Activated T-helper 2 cell treated with anti-CD3 and anti-CD28 coated beads, Interferon-gamma antibody, Interleukin-2, Interleukin-4, amounts not matched to agents 10 μg/mL and 5 μg/mL and 100 μg/mL, durations not matched to agents 14 hours and 24 hours and 36 hours (primary cell): Measurements from ENCODE around the gene TIGAR. TPM values are rescaled to one million over a fixed set of nuclear protein-coding genes. Genes with fewer than 3 reads are reported as not detected.
A peak's percentile ranks its signal among the peaks of the same experiment; 100 is the strongest.

Source experiments
- DNase-seq: peaks from one replicate; pipeline ENCODE4 v3.0.0; 2021; ENCODE audit warnings: low spot score
- H3K27ac Mint-ChIP-seq: one replicate; pipeline ENCODE4 v1.8.0; 2021; ENCODE audit warnings: mixed read lengths
- H3K27me3 Mint-ChIP-seq: one replicate; pipeline ENCODE4 v1.8.0; 2021; ENCODE audit warnings: low read depth, mixed read lengths
- H3K36me3 Mint-ChIP-seq: one replicate; pipeline ENCODE4 v1.8.0; 2021; ENCODE audit warnings: low read depth, mixed read lengths
- H3K4me1 Mint-ChIP-seq: one replicate; pipeline ENCODE4 v1.8.0; 2021; ENCODE audit warnings: low read depth, mixed read lengths
- H3K4me3 Mint-ChIP-seq: one replicate; pipeline ENCODE4 v1.8.0; 2021; ENCODE audit warnings: low read depth, mild to moderate bottlenecking, moderate library complexity, mixed read lengths
- H3K9me3 Mint-ChIP-seq: one replicate; pipeline ENCODE4 v1.8.0; 2021; ENCODE audit warnings: mixed read lengths
- intact Hi-C: fragments of 100-400 bp; cut with micrococcal nuclease; formaldehyde crosslinking; loops from one replicate; pipeline ENCODE4 v1.15.1; 2023
- total RNA-seq: library from RNA; stranded (reverse); gene quantifications from 2 replicates; pipeline ENCODE4 v1.2.3, GENCODE V29; 2022

The TIGAR gene
- total RNA-seq, 1 donor from 2014 or later, result 8.7 TPM

DNA sequence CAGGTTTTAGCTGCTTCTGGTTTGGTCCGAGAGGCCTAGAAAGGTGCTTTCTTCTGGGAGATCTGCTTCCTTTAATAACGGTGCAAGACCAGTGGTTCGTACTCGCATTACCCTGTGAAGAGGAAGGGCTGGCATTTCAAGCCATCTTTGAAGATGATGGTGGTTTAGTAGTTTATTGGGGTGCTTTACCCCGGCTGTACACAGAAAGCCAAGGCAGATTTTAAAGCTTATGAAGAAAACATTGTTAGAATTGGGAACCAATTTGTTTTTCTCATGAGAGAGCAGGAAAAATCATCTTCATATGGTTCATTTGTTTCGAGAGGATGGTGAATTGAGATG, 43.8 kb upstream of the TIGAR start:
- no peaks in the 10 kb centered on the region for H3K9me3 Mint-ChIP-seq
- H3K27me3 Mint-ChIP-seq, result no peaks in the 10 kb centered on the region
- DNase-seq, result no peak
- peak overlapping the region; percentile 95 for H3K4me3 Mint-ChIP-seq
- H3K4me1 Mint-ChIP-seq, result peaks cover 45% of the 10 kb centered on the region
- intact Hi-C loops, result loop anchor here (1.0 to 2.0 kb wide), 4 partner anchors 170 to 392 kb away; no protein-coding TSS in a partner anchor
- H3K27ac Mint-ChIP-seq, result peak overlapping the region; percentile 89
- peaks cover 78% of the 10 kb centered on the region for H3K36me3 Mint-ChIP-seq

DNA sequence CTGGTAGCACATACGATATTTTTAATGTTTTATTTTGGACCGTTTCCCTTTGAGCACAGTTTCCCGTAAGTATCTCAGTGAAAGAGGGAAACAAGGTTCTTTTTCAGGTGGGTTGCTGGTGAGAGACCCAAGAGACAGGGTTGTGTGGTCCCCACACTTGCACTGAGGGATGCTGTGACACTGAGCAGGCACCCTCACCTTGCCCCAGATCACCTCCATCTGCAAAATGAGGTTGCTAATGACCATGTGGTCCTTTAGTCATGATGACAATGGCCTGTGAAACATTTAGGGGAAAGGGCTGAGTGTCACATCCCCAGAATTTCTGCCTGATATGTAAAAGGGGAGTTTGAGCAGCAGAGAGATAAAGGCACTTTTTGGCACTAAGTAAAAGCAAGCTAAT, 43.2 kb upstream of the TIGAR start:
- no peaks in the 10 kb centered on the region for H3K27me3 Mint-ChIP-seq
- H3K36me3 Mint-ChIP-seq, result peaks cover 85% of the 10 kb centered on the region
- no peak for DNase-seq
- H3K9me3 Mint-ChIP-seq, result no peaks in the 10 kb centered on the region
- intact Hi-C loops, result loop anchor here (1.0 to 2.0 kb wide), 4 partner anchors 171 to 393 kb away; no protein-coding TSS in a partner anchor
- H3K27ac Mint-ChIP-seq, result peak overlapping the region; percentile 52
- H3K4me1 Mint-ChIP-seq, result peaks cover 50% of the 10 kb centered on the region
- peak overlapping the region; percentile 95 for H3K4me3 Mint-ChIP-seq

DNA sequence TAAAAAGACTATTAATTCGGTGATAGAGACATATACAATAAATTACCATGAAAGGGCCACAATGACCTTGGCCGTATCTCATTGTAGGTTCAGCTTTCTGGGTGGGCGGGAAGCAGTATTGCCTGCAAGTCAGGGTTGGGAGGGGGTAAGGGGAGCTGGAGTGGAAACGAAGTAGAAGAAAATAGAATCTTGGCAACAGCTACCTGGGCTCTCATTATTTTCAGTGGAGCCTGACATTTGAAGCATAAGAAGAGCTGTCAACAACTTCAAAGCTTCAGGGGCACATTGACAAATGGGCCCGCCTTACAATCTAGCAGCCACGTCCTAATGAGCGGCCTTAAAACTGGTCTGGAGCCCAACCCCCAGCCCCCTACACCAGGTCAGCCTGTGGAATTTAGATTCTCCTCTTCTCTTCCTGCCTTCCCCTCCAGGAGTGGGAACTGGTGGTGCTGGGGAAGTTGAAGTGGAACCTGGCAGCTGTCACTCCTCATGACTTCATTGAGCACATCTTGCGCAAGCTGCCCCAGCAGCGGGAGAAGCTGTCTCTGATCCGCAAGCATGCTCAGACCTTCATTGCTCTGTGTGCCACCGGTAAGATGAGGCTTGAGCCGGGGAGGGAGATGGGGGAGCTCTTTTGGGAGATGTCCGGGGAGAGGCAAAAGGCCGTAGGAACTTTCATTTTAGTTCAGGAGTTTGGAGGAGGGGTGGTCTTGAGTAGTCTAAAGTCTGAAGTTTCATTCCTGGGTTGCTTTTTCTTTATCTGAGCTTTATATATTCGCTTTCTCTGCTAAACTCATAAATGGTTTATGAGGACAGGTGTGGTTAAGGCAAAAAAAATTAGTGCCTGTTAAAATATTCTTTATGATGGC, 42.5 kb upstream of the TIGAR start:
- no peak for DNase-seq
- Mint-ChIP-seq H3K27ac (peak overlapping the region; percentile 52), H3K27me3 (no peaks in the 10 kb centered on the region), H3K4me3 (peak overlapping the region; percentile 95), H3K4me1 (peaks cover 49% of the 10 kb centered on the region), H3K9me3 (no peaks in the 10 kb centered on the region), H3K36me3 (peaks cover 92% of the 10 kb centered on the region)
- intact Hi-C loops, result no loop called here

DNA sequence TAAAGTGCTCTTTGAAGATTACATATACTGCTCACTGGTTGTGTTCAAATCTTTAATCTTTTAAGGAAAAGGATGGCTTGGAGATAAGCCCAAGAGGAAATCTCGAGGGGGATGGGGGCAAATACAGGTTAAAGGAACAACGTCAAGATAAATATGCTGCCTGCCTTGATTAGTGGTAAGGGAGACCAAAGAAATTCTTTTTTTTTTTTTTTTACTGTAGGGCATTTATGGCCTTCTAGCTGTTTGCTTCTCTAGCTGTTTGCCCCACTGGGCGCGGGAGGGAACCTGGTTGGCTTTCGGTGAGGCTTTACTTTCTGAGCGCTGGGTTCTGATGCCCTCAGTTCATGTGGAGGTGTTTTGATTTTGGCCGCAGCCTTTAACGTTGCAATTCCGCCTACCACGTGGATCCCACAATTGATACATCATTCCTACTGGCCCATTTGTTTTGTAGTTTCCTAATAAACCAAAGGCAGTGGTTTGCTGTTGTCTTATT, 41.8 kb upstream of the TIGAR start:
- peaks cover 98% of the 10 kb centered on the region for H3K36me3 Mint-ChIP-seq
- no peak overlapping the region for H3K27ac Mint-ChIP-seq
- intact Hi-C loops, result no loop called here
- H3K4me3 Mint-ChIP-seq, result peak overlapping the region; percentile 49
- no peaks in the 10 kb centered on the region for H3K27me3 Mint-ChIP-seq
- no peak for DNase-seq
- peaks cover 54% of the 10 kb centered on the region for H3K4me1 Mint-ChIP-seq
- H3K9me3 Mint-ChIP-seq, result no peaks in the 10 kb centered on the region

DNA sequence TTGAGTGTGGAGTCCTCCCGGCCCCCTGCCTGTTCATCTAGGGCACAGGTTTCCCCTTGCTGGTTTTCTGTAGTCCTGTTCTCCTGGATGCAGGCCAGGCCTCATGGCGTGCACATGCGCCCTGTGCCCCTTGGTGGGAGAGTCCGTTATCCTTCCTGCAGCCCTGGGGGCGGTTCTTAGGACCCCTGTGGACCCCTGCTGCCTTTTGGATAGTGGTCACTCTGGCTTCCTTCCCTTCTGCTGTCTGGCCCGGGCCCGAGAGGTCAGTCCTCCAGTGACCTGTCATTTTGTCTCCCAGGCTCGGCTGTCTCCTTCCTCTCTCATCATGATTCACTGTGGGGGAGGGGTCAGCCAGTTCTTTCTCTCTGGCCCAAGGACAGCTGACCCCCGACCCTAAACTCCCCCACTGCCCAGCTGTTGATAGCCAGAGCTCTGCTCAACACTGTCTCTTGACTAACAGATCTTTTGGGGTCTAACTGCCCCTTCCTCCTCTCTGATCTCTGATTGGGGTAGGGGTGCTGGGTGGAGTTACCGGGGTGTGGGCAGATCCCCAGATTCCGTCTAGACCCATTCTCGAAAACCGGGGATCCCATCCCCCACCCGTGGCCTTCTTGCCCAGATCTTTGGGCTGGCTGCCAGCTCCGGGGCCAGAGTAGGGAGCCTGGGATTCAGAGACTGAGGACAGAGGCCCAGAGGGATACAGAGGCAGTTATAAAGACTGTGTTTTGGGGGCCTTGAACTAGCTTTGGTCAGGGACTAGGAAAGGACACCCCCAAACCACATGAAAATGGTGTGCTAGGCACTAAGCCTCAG, 40.5 kb upstream of the TIGAR start:
- Mint-ChIP-seq H3K9me3 (no peaks in the 10 kb centered on the region), H3K27me3 (no peaks in the 10 kb centered on the region), H3K4me3 (peak overlapping the region; percentile 58), H3K27ac (peak overlapping the region; percentile 75), H3K4me1 (peaks cover 59% of the 10 kb centered on the region), H3K36me3 (peaks cover 97% of the 10 kb centered on the region)
- intact Hi-C loops, result no loop called here
- DNase-seq, result no peak

DNA sequence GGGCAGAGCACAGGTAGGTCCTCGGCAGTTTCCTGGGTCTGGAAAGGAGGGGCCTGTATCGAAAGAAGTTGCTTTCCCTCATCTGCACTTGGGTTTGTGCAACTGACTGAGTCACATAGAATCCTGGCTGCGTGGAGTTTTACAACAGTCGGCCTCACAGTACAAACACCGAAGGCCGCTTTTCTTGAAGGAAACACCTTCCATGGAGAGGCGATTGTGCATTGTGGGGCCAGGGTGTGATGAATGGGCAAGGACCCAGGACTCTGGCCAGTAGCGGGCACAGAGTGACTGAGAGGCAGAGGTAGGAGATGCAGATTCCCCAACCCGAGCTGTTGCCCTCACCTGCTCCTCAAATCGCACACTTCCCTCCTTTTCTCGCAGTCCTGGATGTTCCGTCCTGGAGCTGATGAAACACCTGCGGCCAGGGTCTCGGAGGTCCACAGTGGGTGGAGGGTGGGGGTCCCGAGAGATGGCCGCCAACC, 39.8 kb upstream of the TIGAR start:
- Mint-ChIP-seq H3K9me3 (no peaks in the 10 kb centered on the region), H3K4me1 (peaks cover 61% of the 10 kb centered on the region), H3K27me3 (no peaks in the 10 kb centered on the region), H3K36me3 (peaks cover 97% of the 10 kb centered on the region), H3K4me3 (no peak overlapping the region), H3K27ac (no peak overlapping the region)
- no peak for DNase-seq
- intact Hi-C loops, result no loop called here

DNA sequence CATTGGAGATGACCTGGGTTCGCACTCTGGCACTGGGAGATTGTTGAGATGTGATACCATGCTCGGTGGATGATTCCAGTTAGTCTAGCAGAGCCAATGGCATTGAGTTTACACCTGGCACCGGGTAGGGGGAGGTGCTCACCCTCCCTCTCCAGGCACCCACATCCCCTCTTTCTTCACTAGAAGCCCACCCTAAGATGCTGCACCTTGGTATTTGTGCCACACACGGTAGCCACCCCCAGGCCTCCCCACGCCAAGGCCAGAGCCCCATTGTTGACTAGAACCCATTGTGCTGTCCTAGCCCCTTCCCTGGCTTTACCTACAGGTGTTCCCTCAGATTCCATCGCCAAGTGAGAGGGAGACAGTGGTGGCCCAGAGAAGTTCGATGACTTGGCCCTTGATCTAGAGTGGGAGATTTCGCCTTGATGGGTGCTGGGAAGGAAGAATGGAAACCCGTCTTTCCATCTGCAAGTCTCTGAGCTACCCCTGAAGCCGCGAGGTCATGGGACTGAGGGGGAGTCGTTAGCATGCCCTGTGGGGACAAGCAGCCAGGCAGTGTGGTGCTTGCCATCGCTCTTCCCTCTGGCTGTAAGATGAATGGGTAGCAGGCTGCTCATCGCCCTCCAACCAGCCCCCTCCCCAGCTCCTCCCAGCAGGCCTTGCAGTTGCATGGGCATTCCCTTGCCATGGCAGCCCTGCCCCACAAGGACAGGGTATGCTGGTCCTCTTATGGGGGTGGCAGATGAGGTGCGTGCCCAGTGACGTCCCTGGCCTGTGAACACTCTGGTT, 38.7 kb upstream of the TIGAR start:
- H3K36me3 Mint-ChIP-seq, result peaks cover 97% of the 10 kb centered on the region
- intact Hi-C loops, result no loop called here
- no peaks in the 10 kb centered on the region for H3K9me3 Mint-ChIP-seq
- H3K4me3 Mint-ChIP-seq, result no peak overlapping the region
- H3K27ac Mint-ChIP-seq, result peak overlapping the region; percentile 56
- peaks cover 61% of the 10 kb centered on the region for H3K4me1 Mint-ChIP-seq
- DNase-seq, result no peak
- no peaks in the 10 kb centered on the region for H3K27me3 Mint-ChIP-seq

DNA sequence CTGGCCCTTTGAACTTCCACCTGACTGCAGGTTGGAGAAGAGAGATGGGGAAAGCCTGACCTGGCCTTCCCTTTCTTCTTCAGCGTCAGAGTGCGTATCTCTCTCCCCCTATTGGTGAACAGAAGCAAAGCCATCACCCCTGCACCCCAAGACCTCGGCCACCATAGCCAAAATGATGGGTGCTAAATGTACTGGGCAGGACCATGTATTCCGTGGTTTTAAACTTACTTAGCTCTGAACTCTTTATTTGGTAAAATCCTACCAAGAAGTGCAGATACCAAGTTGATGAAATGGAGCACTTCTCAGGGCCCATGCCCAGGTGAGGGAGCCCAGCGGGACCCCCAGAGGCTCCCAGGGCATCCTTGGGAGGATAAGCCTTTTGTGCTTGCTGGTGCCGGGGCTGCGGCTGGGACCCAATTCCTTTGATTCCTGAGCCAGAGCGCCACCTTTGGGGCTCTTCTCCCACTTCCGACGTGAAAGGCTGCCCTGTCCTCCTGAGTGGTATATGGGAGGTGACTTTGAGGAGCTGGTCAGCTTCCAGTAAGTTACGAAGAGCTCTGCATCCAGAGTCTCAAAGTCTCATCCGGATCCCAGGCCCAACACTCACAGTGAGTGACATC, 38.0 kb upstream of the TIGAR start:
- peaks cover 97% of the 10 kb centered on the region for H3K36me3 Mint-ChIP-seq
- no peaks in the 10 kb centered on the region for H3K27me3 Mint-ChIP-seq
- H3K27ac Mint-ChIP-seq, result no peak overlapping the region
- peaks cover 62% of the 10 kb centered on the region for H3K4me1 Mint-ChIP-seq
- no peak overlapping the region for H3K4me3 Mint-ChIP-seq
- intact Hi-C loops, result no loop called here
- DNase-seq, result no peak
- no peaks in the 10 kb centered on the region for H3K9me3 Mint-ChIP-seq

DNA sequence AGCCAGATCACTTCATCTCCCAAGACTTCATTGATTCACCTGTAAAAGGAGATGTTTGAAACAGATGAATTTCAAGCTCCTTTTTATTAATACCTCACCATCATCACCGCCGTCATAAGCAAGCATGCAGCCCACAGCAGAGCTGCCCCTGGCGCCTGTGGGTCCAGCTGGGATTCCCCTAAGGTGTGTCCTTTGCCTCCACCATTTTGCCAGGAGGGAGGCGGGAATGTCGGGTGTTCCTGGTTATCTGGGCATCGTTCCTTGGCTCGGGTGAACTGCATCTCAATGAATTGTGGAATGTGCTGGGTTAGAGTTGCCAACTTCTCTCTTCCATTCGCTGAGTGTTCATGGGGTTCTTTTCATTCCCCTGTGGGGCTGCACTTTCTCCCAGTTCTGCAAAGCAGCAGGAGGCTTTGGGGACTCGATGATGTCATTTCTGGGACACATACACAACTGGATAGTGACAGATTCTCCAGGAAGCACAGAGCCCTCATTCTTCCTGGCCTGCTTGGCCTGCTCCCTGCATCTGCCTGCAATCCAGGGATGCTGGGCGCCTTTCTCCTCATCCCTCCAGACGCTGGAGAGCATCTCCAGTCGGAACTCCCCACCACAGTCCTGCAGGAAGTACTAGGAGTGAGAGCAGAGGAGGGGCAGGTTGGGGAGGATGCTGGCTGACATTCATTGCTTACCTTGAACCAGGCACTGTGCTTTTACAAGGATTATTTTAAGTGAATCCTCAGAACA, 37.3 kb upstream of the TIGAR start:
- no peak overlapping the region for H3K4me3 Mint-ChIP-seq
- H3K27me3 Mint-ChIP-seq, result no peaks in the 10 kb centered on the region
- no peak for DNase-seq
- H3K36me3 Mint-ChIP-seq, result peaks cover 97% of the 10 kb centered on the region
- H3K9me3 Mint-ChIP-seq, result no peaks in the 10 kb centered on the region
- H3K27ac Mint-ChIP-seq, result peak overlapping the region; percentile 60
- H3K4me1 Mint-ChIP-seq, result peaks cover 62% of the 10 kb centered on the region
- intact Hi-C loops, result no loop called here

DNA sequence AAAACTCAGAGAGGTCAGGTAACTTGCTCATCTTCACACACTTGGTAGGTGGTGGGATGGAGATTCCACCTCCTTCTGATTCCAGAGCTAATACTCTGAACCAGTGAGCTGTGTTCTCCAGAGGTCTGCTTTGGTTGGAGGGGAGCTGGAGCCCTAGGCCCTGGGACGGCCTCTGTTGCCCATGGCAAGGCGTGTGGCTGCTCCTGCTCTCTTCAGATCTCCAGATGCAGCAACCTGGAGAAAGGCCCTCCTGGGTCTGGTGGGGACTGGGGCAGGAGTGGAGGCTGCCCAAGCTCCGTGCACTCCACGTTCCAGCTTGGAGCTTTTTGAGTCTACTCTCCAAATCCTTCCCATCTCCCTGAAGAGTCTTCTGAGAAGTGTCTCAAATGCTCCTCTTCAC, 36.7 kb upstream of the TIGAR start:
- Mint-ChIP-seq H3K27ac (peak overlapping the region; percentile 31), H3K36me3 (peaks cover 97% of the 10 kb centered on the region), H3K4me1 (peaks cover 61% of the 10 kb centered on the region), H3K27me3 (no peaks in the 10 kb centered on the region), H3K9me3 (no peaks in the 10 kb centered on the region), H3K4me3 (no peak overlapping the region)
- intact Hi-C loops, result no loop called here
- DNase-seq, result no peak

DNA sequence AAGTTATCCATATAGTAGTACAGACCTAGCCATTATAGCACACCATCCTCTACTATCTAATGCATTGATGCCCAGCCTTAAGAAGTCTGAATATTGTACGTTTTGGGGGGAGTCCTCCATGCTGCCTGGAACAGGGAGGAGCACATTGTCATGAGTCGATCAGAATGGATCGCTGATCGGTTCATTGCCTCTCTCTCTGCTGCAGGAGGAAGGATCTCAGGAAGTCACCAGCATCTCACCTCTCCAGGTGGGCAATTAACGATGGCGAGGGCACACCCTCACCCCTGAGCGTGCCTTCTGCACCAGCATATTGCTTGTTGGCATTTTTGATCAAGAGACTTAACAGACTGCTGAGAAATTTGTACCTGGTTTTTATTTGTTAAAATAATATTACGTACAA, 35.9 kb upstream of the TIGAR start:
- H3K4me1 Mint-ChIP-seq, result peaks cover 64% of the 10 kb centered on the region

More for the DNA sequence above, 35.9 kb upstream of the TIGAR start:
- Mint-ChIP-seq H3K4me3 (no peak overlapping the region), H3K27ac (peak overlapping the region; percentile 31), H3K36me3 (peaks cover 97% of the 10 kb centered on the region), H3K9me3 (no peaks in the 10 kb centered on the region), H3K27me3 (no peaks in the 10 kb centered on the region)
- DNase-seq, result no peak
- intact Hi-C loops, result no loop called here
